ENCODE measurements around the gene SMPD4. TPM values are rescaled to one million over a fixed set of nuclear protein-coding genes. Genes with fewer than 3 reads are reported as not detected.

The SMPD4 gene
- total and polyA plus RNA-seq, 2 of the 13 experiments (the other 11 are each of a cell fraction or from before 2014, with no cell fraction given): 63.2 to 70.5 TPM

DNA sequence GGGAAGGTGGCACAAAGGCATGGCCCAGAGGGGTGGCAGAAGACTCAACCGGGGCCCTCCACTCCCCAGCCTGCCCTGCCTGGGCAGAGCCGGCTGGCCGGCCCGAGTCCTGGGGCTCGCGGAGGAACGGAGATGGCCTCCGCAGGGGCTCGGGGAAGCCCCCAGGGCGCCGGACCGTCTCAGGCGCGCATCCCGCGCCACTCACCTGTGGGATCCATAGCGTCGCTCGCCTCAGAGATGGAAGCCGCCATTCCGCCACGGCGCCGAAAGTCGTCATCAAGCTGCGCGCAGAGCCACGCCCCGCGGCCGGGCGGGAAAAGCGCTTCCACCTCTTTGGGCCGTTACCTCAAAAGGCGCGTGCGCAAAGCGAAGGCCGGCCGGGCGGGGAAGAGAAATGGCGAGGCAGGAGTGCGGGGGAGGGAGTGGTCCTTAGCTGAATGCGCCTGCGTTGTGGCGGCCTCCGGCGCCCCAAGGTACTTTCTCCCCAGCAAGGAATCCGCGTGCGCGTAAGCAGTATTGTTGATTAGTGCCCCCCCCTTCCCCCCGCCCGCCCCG is at the start of gene SMPD4 (continued):
- TF ChIP-seq, protein P1, sequence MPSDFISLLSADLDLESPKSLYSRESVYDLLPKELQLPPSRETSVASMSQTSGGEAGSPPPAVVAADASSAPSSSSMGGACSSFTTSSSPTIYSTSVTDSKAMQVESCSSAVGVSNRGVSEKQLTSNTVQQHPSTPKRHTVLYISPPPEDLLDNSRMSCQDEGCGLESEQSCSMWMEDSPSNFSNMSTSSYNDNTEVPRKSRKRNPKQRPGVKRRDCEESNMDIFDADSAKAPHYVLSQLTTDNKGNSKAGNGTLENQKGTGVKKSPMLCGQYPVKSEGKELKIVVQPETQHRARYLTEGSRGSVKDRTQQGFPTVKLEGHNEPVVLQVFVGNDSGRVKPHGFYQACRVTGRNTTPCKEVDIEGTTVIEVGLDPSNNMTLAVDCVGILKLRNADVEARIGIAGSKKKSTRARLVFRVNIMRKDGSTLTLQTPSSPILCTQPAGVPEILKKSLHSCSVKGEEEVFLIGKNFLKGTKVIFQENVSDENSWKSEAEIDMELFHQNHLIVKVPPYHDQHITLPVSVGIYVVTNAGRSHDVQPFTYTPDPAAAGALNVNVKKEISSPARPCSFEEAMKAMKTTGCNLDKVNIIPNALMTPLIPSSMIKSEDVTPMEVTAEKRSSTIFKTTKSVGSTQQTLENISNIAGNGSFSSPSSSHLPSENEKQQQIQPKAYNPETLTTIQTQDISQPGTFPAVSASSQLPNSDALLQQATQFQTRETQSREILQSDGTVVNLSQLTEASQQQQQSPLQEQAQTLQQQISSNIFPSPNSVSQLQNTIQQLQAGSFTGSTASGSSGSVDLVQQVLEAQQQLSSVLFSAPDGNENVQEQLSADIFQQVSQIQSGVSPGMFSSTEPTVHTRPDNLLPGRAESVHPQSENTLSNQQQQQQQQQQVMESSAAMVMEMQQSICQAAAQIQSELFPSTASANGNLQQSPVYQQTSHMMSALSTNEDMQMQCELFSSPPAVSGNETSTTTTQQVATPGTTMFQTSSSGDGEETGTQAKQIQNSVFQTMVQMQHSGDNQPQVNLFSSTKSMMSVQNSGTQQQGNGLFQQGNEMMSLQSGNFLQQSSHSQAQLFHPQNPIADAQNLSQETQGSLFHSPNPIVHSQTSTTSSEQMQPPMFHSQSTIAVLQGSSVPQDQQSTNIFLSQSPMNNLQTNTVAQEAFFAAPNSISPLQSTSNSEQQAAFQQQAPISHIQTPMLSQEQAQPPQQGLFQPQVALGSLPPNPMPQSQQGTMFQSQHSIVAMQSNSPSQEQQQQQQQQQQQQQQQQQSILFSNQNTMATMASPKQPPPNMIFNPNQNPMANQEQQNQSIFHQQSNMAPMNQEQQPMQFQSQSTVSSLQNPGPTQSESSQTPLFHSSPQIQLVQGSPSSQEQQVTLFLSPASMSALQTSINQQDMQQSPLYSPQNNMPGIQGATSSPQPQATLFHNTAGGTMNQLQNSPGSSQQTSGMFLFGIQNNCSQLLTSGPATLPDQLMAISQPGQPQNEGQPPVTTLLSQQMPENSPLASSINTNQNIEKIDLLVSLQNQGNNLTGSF (CRISPR knock-in tag; IDR thresholded peaks at IDR 0.05): peak; percentile 72
- TF ChIP-seq, protein P2, sequence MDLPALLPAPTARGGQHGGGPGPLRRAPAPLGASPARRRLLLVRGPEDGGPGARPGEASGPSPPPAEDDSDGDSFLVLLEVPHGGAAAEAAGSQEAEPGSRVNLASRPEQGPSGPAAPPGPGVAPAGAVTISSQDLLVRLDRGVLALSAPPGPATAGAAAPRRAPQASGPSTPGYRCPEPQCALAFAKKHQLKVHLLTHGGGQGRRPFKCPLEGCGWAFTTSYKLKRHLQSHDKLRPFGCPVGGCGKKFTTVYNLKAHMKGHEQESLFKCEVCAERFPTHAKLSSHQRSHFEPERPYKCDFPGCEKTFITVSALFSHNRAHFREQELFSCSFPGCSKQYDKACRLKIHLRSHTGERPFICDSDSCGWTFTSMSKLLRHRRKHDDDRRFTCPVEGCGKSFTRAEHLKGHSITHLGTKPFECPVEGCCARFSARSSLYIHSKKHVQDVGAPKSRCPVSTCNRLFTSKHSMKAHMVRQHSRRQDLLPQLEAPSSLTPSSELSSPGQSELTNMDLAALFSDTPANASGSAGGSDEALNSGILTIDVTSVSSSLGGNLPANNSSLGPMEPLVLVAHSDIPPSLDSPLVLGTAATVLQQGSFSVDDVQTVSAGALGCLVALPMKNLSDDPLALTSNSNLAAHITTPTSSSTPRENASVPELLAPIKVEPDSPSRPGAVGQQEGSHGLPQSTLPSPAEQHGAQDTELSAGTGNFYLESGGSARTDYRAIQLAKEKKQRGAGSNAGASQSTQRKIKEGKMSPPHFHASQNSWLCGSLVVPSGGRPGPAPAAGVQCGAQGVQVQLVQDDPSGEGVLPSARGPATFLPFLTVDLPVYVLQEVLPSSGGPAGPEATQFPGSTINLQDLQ (CRISPR knock-in tag; IDR thresholded peaks at IDR 0.05): peak; percentile 63; the same call in 1 of the 2 replicates
- TF ChIP-seq ZNF709 (CRISPR knock-in tag; IDR thresholded peaks at IDR 0.05) (peak; percentile 72), KLF15 (CRISPR knock-in tag; IDR thresholded peaks at IDR 0.05; ENCODE audit: borderline replicate concordance) (no peak), GZF1 (CRISPR knock-in tag; IDR thresholded peaks at IDR 0.05) (peak; percentile 44), MEIS2 (CRISPR knock-in tag; IDR thresholded peaks at IDR 0.05) (no peak; the same call in 1 of the 2 replicates), CENPX (CRISPR knock-in tag; IDR thresholded peaks at IDR 0.05) (no peak), ZNF343 (CRISPR knock-in tag; IDR thresholded peaks at IDR 0.05) (peak; percentile 60; the same call in 1 of the 2 replicates), ARID2 (CRISPR knock-in tag; IDR thresholded peaks at IDR 0.05; ENCODE audit: borderline replicate concordance) (peak; percentile 96; the same call in 1 of the 2 replicates), ZNF564 (CRISPR knock-in tag; IDR thresholded peaks at IDR 0.05) (peak; percentile 73; the same call in 1 of the 2 replicates), REL (CRISPR knock-in tag; conservative IDR thresholded peaks at IDR 0.05) (peak; percentile 95; the same call in 1 of the 2 replicates), SRY (CRISPR knock-in tag; IDR thresholded peaks at IDR 0.05) (0 out of 2 replicates have a peak, but pooled peaks have one; percentile 52), NR2C2 (CRISPR knock-in tag; IDR thresholded peaks at IDR 0.05; ENCODE audit: borderline replicate concordance) (peak; percentile 58)
- TF ChIP-seq, protein P3, sequence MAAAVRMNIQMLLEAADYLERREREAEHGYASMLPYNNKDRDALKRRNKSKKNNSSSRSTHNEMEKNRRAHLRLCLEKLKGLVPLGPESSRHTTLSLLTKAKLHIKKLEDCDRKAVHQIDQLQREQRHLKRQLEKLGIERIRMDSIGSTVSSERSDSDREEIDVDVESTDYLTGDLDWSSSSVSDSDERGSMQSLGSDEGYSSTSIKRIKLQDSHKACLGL (CRISPR knock-in tag; IDR thresholded peaks at IDR 0.05): peak; percentile 87
- TF ChIP-seq, protein P4, sequence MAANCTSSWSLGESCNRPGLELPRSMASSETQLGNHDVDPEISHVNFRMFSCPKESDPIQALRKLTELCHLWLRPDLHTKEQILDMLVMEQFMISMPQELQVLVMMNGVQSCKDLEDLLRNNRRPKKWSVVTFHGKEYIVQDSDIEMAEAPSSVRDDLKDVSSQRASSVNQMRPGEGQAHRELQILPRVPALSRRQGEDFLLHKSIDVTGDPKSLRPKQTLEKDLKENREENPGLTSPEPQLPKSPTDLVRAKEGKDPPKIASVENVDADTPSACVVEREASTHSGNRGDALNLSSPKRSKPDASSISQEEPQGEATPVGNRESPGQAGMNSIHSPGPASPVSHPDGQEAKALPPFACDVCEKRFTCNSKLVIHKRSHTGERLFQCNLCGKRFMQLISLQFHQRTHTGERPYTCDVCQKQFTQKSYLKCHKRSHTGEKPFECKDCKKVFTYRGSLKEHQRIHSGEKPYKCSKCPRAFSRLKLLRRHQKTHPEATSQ (CRISPR knock-in tag; IDR thresholded peaks at IDR 0.05; ENCODE audit: borderline replicate concordance): peak; percentile 92; the same call in 1 of the 2 replicates
- TF ChIP-seq, protein P5, sequence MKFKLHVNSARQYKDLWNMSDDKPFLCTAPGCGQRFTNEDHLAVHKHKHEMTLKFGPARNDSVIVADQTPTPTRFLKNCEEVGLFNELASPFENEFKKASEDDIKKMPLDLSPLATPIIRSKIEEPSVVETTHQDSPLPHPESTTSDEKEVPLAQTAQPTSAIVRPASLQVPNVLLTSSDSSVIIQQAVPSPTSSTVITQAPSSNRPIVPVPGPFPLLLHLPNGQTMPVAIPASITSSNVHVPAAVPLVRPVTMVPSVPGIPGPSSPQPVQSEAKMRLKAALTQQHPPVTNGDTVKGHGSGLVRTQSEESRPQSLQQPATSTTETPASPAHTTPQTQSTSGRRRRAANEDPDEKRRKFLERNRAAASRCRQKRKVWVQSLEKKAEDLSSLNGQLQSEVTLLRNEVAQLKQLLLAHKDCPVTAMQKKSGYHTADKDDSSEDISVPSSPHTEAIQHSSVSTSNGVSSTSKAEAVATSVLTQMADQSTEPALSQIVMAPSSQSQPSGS (CRISPR knock-in tag; IDR thresholded peaks at IDR 0.05): peak; percentile 75; the same call in 1 of the 2 replicates

Measured in HepG2 (cell line).